ENCODE results near the gene TAGLN2.

Gene TAGLN2

GRCh38 chr1:159959451-159959850 is 34.1 kb upstream of the TAGLN2 start:
- Histone ChIP-seq H3K9ac (ENCODE audit: low read length) (no peak overlapping the region), H3K4me3 (ENCODE audit: low read length) (no peak overlapping the region), H3K27ac (ENCODE audit: low read length) (no peak overlapping the region), H3K36me3 (ENCODE audit: control insufficient read depth, low read depth, low read length) (no peaks in the 10 kb centered on the region), H3K4me1 (ENCODE audit: control insufficient read depth, low read depth, low read length) (peaks cover 5% of the 10 kb centered on the region), H3K9me3 (ENCODE audit: control insufficient read depth, low read depth, low read length) (no peaks in the 10 kb centered on the region), H3K27me3 (ENCODE audit: control insufficient read depth, insufficient read depth, low read length) (no peaks in the 10 kb centered on the region)

- Histone ChIP-seq H3K9ac (ENCODE audit: low read length) (no peak overlapping the region), H3K4me1 (ENCODE audit: control insufficient read depth, low read depth, low read length) (no peaks in the 10 kb centered on the region), H3K27ac (ENCODE audit: low read length) (no peak overlapping the region), H3K4me3 (ENCODE audit: low read length) (no peak overlapping the region), H3K36me3 (ENCODE audit: control insufficient read depth, low read depth, low read length) (no peaks in the 10 kb centered on the region), H3K27me3 (ENCODE audit: control insufficient read depth, insufficient read depth, low read length) (no peaks in the 10 kb centered on the region), H3K9me3 (ENCODE audit: control insufficient read depth, low read depth, low read length) (no peaks in the 10 kb centered on the region)
Observed at GRCh38 chr1:159958719-159959380, 33.5 kb upstream of the TAGLN2 start.

DNA sequence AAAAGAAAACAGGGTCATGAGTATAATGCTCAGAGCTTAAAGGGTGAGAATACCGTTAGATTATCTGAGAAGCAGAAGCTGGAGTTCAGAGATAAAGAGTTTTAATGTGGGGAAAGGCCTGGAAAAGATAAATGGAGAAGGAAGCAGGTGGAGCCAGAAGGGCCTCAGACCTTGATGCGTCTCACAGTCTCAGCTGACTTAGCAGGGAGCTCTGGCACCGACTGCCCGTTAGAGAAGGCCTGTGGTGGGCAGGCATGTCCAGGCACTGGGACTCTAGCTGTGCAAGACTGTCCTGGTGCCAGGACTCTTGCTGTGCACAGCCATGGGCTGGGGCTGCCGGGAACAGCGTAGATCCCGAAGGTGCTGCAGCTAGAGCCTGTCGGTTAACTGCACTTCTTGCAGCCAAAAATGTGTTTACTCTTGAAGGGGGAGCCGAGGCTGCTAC is 32.5 kb upstream of the TAGLN2 start:
- H3K36me3 ChIP-seq (ENCODE audit: control insufficient read depth, low read depth, low read length): no peaks in the 10 kb centered on the region
- no peaks in the 10 kb centered on the region for H3K4me1 ChIP-seq (ENCODE audit: control insufficient read depth, low read depth, low read length)
- no peak overlapping the region for H3K27ac ChIP-seq (ENCODE audit: low read length)
- no peaks in the 10 kb centered on the region for H3K9me3 ChIP-seq (ENCODE audit: control insufficient read depth, low read depth, low read length)
- H3K9ac ChIP-seq (ENCODE audit: low read length): no peak overlapping the region
- no peaks in the 10 kb centered on the region for H3K27me3 ChIP-seq (ENCODE audit: control insufficient read depth, insufficient read depth, low read length)
- H3K4me3 ChIP-seq (ENCODE audit: low read length): no peak overlapping the region

DNA sequence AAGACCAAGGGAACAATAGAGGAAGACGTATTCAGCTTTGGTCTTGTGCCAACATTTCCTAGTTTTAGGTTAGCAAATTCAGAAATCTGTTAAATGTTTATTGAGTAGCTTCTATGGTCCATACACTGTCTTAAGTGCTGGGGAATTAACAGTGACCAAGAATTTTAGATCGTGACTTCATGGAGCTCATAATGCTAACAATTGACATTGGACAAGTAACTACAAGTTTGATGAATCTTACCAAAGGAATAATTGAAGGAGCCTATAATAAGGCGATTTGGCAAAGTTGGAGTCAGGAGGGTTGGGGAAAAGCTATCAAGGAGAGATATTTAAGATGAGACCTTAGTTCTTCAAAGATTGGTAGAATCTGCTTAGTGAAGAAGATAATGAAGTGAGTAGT is 30.1 kb upstream of the TAGLN2 start:
- no peak overlapping the region for H3K27ac ChIP-seq (ENCODE audit: low read length)
- H3K9ac ChIP-seq (ENCODE audit: low read length): no peak overlapping the region
- no peaks in the 10 kb centered on the region for H3K27me3 ChIP-seq (ENCODE audit: control insufficient read depth, insufficient read depth, low read length)
- no peaks in the 10 kb centered on the region for H3K9me3 ChIP-seq (ENCODE audit: control insufficient read depth, low read depth, low read length)
- no peaks in the 10 kb centered on the region for H3K4me1 ChIP-seq (ENCODE audit: control insufficient read depth, low read depth, low read length)
- H3K36me3 ChIP-seq (ENCODE audit: control insufficient read depth, low read depth, low read length): no peaks in the 10 kb centered on the region
- H3K4me3 ChIP-seq (ENCODE audit: low read length): no peak overlapping the region

DNA sequence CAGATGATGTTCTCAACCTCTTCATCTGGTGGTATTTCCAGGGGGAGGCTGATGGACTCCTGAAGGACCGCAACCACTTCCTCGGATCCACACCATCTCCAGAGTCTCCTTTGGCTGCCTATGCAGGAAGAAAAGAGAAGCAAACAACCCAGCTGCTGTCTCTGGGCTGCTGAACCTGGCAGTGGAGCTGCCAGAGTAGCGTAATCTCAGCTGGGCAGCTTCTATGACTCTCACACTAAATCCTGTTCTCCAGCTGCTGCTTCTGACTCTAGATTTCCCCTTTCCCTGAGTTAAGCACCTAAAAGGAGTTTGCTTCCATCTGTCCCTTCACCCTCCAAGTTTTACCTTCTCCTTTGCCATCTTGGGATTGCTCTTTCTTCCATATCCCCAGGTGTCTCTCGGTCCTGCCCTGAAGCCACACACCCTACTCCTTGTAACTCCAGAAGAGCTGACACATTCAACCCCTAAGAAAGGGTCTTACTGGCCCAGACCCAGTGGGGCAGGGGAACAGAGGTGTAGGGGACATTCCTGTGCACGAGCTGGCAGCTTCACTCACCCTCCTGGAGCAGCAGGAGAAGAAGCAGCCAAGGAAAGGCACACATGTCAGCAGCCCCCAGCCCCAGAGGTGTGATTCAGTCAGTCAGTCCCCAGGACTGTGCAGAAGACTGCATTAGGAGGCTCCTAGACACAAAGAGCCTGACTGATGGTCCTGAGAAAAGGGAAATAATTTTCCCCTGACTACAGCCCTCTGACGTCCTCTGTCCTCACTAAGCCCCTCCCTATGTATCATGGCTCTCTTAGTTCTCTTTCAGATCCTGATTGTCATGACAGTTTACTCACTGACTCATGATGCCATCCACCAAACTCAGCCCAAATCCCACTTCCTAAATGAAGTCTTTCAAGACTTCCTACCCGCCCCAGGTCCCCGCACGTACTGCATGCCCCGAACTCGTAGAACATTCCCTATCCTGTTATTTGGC is 28.5 kb upstream of the TAGLN2 start, which contains the start of gene SLAMF9:
SLAMF9 (minus strand) TSS at position 702 of the 980 bp plus-strand sequence; CDS start at position 602, 100 bp downstream.
- Histone ChIP-seq H3K4me1 (ENCODE audit: control insufficient read depth, low read depth, low read length) (no peaks in the 10 kb centered on the region), H3K27ac (ENCODE audit: low read length) (no peak within 1 kb of the TSS), H3K4me3 (ENCODE audit: low read length) (no peak within 1 kb of the TSS), H3K9ac (ENCODE audit: low read length) (no peak within 1 kb of the TSS), H3K9me3 (ENCODE audit: control insufficient read depth, low read depth, low read length) (no peaks in the 10 kb centered on the region), H3K36me3 (ENCODE audit: control insufficient read depth, low read depth, low read length) (no peaks in the 10 kb centered on the region), H3K27me3 (ENCODE audit: control insufficient read depth, insufficient read depth, low read length) (no peaks in the 10 kb centered on the region)

GRCh38 chr1:159952932-159953331 is 27.6 kb upstream of the TAGLN2 start:
- H3K36me3 ChIP-seq (ENCODE audit: control insufficient read depth, low read depth, low read length): no peaks in the 10 kb centered on the region
- no peaks in the 10 kb centered on the region for H3K9me3 ChIP-seq (ENCODE audit: control insufficient read depth, low read depth, low read length)
- no peak overlapping the region for H3K9ac ChIP-seq (ENCODE audit: low read length)
- no peaks in the 10 kb centered on the region for H3K27me3 ChIP-seq (ENCODE audit: control insufficient read depth, insufficient read depth, low read length)
- no peaks in the 10 kb centered on the region for H3K4me1 ChIP-seq (ENCODE audit: control insufficient read depth, low read depth, low read length)
- H3K4me3 ChIP-seq (ENCODE audit: low read length): no peak overlapping the region
- no peak overlapping the region for H3K27ac ChIP-seq (ENCODE audit: low read length)

DNA sequence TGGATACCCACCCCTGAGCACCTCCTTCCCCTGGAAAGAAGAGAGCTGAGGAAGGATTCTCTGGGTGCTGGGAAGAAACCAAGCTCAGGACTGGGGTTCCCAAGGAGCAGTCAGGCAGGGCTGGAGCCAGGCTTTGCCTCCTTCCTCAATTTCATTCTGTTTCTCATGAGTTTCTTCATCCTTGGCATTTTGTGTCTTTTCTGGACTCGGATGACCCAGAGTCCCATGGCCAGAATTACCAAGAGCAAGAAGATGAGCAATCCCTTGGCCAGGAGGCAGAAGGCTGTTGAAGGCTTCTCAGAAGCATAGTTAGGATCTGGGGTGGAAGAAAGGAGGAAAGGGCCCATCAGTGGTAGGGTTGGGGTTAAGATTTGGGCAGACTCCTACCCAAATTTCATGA is 26.2 kb upstream of the TAGLN2 start:
- Histone ChIP-seq H3K9ac (ENCODE audit: low read length) (no peak overlapping the region), H3K9me3 (ENCODE audit: control insufficient read depth, low read depth, low read length) (no peaks in the 10 kb centered on the region), H3K4me3 (ENCODE audit: low read length) (no peak overlapping the region), H3K27ac (ENCODE audit: low read length) (no peak overlapping the region), H3K4me1 (ENCODE audit: control insufficient read depth, low read depth, low read length) (peaks cover 3% of the 10 kb centered on the region), H3K36me3 (ENCODE audit: control insufficient read depth, low read depth, low read length) (no peaks in the 10 kb centered on the region), H3K27me3 (ENCODE audit: control insufficient read depth, insufficient read depth, low read length) (no peaks in the 10 kb centered on the region)

- no peak overlapping the region for H3K27ac ChIP-seq (ENCODE audit: low read length)
- peaks cover 8% of the 10 kb centered on the region for H3K4me1 ChIP-seq (ENCODE audit: control insufficient read depth, low read depth, low read length)
- no peaks in the 10 kb centered on the region for H3K27me3 ChIP-seq (ENCODE audit: control insufficient read depth, insufficient read depth, low read length)
- no peaks in the 10 kb centered on the region for H3K9me3 ChIP-seq (ENCODE audit: control insufficient read depth, low read depth, low read length)
- no peak overlapping the region for H3K9ac ChIP-seq (ENCODE audit: low read length)
- H3K36me3 ChIP-seq (ENCODE audit: control insufficient read depth, low read depth, low read length): no peaks in the 10 kb centered on the region
- H3K4me3 ChIP-seq (ENCODE audit: low read length): no peak overlapping the region
Observed at GRCh38 chr1:159951016-159951415, 25.7 kb upstream of the TAGLN2 start.

DNA sequence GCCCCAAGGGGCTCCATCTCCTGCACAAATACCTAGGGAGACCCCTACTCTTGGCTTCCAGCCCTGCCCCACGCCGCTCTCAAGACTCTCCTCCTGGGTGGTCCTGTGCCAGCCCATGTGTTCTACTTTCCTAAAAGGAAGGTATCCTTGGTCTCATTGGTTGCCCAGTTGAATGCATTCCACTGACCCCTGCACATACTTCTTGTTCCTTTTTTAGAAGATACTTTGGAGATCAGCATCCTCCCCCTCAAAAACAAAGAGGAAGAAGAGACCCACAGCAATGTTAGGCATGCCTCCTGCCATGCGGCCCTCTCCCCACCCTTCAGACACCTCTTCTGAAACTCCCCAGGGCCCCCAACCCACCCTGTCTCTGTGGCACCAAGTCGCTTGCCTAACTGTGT is 24.7 kb upstream of the TAGLN2 start:
- no peak overlapping the region for H3K9ac ChIP-seq (ENCODE audit: low read length)
- no peaks in the 10 kb centered on the region for H3K36me3 ChIP-seq (ENCODE audit: control insufficient read depth, low read depth, low read length)

GRCh38 chr1:159949123-159949522 is 23.8 kb upstream of the TAGLN2 start:
- Histone ChIP-seq H3K9me3 (ENCODE audit: control insufficient read depth, low read depth, low read length) (no peaks in the 10 kb centered on the region), H3K9ac (ENCODE audit: low read length) (no peak overlapping the region), H3K27me3 (ENCODE audit: control insufficient read depth, insufficient read depth, low read length) (no peaks in the 10 kb centered on the region), H3K4me3 (ENCODE audit: low read length) (no peak overlapping the region), H3K36me3 (ENCODE audit: control insufficient read depth, low read depth, low read length) (no peaks in the 10 kb centered on the region), H3K27ac (ENCODE audit: low read length) (no peak overlapping the region), H3K4me1 (ENCODE audit: control insufficient read depth, low read depth, low read length) (peaks cover 18% of the 10 kb centered on the region)

More for the DNA sequence above, 24.7 kb upstream of the TAGLN2 start:
- no peaks in the 10 kb centered on the region for H3K27me3 ChIP-seq (ENCODE audit: control insufficient read depth, insufficient read depth, low read length)
- no peak overlapping the region for H3K27ac ChIP-seq (ENCODE audit: low read length)
- peaks cover 9% of the 10 kb centered on the region for H3K4me1 ChIP-seq (ENCODE audit: control insufficient read depth, low read depth, low read length)
- no peaks in the 10 kb centered on the region for H3K9me3 ChIP-seq (ENCODE audit: control insufficient read depth, low read depth, low read length)
- no peak overlapping the region for H3K4me3 ChIP-seq (ENCODE audit: low read length)

- no peaks in the 10 kb centered on the region for H3K9me3 ChIP-seq (ENCODE audit: control insufficient read depth, low read depth, low read length)
- H3K27me3 ChIP-seq (ENCODE audit: control insufficient read depth, insufficient read depth, low read length): no peaks in the 10 kb centered on the region
- no peak overlapping the region for H3K27ac ChIP-seq (ENCODE audit: low read length)
- no peaks in the 10 kb centered on the region for H3K36me3 ChIP-seq (ENCODE audit: control insufficient read depth, low read depth, low read length)
- H3K9ac ChIP-seq (ENCODE audit: low read length): no peak overlapping the region
- H3K4me3 ChIP-seq (ENCODE audit: low read length): no peak overlapping the region
- H3K4me1 ChIP-seq (ENCODE audit: control insufficient read depth, low read depth, low read length): peaks cover 20% of the 10 kb centered on the region
Observed at GRCh38 chr1:159947942-159948341, 22.6 kb upstream of the TAGLN2 start.

All from iPS-18a (cell line).